ENCODE measurements around the gene MYO15A.
A peak's percentile ranks its signal among the peaks of the same experiment; 100 is the strongest.

Gene MYO15A

GRCh38 chr17:18143044-18143936, 34.7 kb downstream of the MYO15A start:
- Mint-ChIP-seq H3K4me3 (no peak overlapping the region), H3K27ac (no peak overlapping the region), H3K36me3 (ENCODE audit: low read depth) (no peaks in the 10 kb centered on the region), H3K9me3 (no peaks in the 10 kb centered on the region), H3K4me1 (peaks cover 17% of the 10 kb centered on the region), H3K27me3 (ENCODE audit: low read depth, poor library complexity) (peaks cover 5% of the 10 kb centered on the region)
- TF ChIP-seq, protein P1, sequence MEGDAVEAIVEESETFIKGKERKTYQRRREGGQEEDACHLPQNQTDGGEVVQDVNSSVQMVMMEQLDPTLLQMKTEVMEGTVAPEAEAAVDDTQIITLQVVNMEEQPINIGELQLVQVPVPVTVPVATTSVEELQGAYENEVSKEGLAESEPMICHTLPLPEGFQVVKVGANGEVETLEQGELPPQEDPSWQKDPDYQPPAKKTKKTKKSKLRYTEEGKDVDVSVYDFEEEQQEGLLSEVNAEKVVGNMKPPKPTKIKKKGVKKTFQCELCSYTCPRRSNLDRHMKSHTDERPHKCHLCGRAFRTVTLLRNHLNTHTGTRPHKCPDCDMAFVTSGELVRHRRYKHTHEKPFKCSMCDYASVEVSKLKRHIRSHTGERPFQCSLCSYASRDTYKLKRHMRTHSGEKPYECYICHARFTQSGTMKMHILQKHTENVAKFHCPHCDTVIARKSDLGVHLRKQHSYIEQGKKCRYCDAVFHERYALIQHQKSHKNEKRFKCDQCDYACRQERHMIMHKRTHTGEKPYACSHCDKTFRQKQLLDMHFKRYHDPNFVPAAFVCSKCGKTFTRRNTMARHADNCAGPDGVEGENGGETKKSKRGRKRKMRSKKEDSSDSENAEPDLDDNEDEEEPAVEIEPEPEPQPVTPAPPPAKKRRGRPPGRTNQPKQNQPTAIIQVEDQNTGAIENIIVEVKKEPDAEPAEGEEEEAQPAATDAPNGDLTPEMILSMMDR (IDR thresholded peaks at IDR 0.05), result peak; percentile 43
- DNase-seq, result no peak

- Mint-ChIP-seq H3K36me3 (ENCODE audit: low read depth) (no peaks in the 10 kb centered on the region), H3K27ac (no peak overlapping the region)
Observed at GRCh38 chr17:18144261-18144660, 35.7 kb downstream of the MYO15A start.

GRCh38 chr17:18144855-18145254, 36.3 kb downstream of the MYO15A start:
- Mint-ChIP-seq H3K36me3 (ENCODE audit: low read depth) (no peaks in the 10 kb centered on the region), H3K27ac (peak overlapping the region; percentile 73), H3K4me3 (no peak overlapping the region), H3K27me3 (ENCODE audit: low read depth, poor library complexity) (peaks cover 4% of the 10 kb centered on the region), H3K9me3 (no peaks in the 10 kb centered on the region), H3K4me1 (peaks cover 15% of the 10 kb centered on the region)
- DNase-seq, result no peak
- TF ChIP-seq, protein P1 (IDR thresholded peaks at IDR 0.05), result no peak

More at GRCh38 chr17:18144261-18144660, 35.7 kb downstream of the MYO15A start:
- Mint-ChIP-seq H3K4me3 (no peak overlapping the region), H3K9me3 (no peaks in the 10 kb centered on the region), H3K4me1 (peaks cover 17% of the 10 kb centered on the region), H3K27me3 (ENCODE audit: low read depth, poor library complexity) (peaks cover 4% of the 10 kb centered on the region)
- TF ChIP-seq, protein P1 (IDR thresholded peaks at IDR 0.05), result no peak
- no peak for DNase-seq

- Mint-ChIP-seq H3K27ac (peak overlapping the region; percentile 36), H3K27me3 (ENCODE audit: low read depth, poor library complexity) (peaks cover 4% of the 10 kb centered on the region), H3K4me3 (no peak overlapping the region), H3K4me1 (peaks cover 20% of the 10 kb centered on the region), H3K9me3 (no peaks in the 10 kb centered on the region), H3K36me3 (ENCODE audit: low read depth) (no peaks in the 10 kb centered on the region)
- no peak for DNase-seq
- TF ChIP-seq, protein P1 (IDR thresholded peaks at IDR 0.05), result no peak
Observed at GRCh38 chr17:18145811-18146210, 37.3 kb downstream of the MYO15A start.

DNA sequence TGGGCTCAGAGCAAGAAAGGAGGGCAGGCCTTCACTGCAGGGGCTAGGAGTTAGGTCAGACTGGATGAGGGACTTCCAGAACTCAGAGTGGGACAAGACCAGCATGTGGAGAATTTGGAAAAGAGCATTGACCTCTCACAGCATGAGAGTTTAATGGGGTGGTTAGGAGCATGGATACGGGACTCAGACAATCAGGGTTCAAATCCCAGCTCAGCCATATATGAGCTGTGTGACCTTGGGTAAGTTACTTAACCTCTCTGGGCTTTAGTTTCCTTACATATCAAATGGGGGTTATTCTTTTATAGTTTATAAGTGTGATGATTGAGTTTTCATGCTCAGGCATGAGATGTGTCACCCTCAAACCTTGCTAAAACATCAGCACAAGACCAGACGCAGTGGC, 37.7 kb downstream of the MYO15A start:
- no peak for DNase-seq
- peaks cover 4% of the 10 kb centered on the region for H3K27me3 Mint-ChIP-seq (ENCODE audit: low read depth, poor library complexity)
- no peak overlapping the region for H3K4me3 Mint-ChIP-seq
- no peaks in the 10 kb centered on the region for H3K9me3 Mint-ChIP-seq
- H3K4me1 Mint-ChIP-seq, result peaks cover 21% of the 10 kb centered on the region
- H3K27ac Mint-ChIP-seq, result no peak overlapping the region
- TF ChIP-seq, protein P1 (IDR thresholded peaks at IDR 0.05), result no peak
- H3K36me3 Mint-ChIP-seq (ENCODE audit: low read depth), result no peaks in the 10 kb centered on the region

DNA sequence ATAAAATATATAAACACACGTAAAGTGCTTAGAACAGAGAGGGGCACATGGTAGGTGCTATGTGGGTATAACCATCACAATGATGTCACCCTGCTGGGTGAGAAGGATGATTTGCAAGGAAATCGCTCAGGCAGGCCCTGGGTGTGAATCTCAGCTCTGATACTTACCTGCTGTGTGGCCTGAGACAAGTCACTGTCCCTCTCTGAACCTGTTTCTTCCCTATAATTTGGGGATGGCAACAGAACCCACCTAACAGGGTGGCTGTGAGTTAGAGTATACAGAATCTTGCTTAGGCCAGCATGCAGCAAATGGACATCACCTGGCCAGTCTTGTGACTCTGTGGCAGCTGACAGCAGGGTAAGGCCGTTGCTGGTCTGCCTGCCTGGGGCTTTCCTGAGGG, 38.4 kb downstream of the MYO15A start:
- Mint-ChIP-seq H3K4me1 (peaks cover 24% of the 10 kb centered on the region), H3K27me3 (ENCODE audit: low read depth, poor library complexity) (peaks cover 4% of the 10 kb centered on the region), H3K4me3 (no peak overlapping the region), H3K36me3 (ENCODE audit: low read depth) (no peaks in the 10 kb centered on the region), H3K9me3 (no peaks in the 10 kb centered on the region), H3K27ac (no peak overlapping the region)
- no peak for DNase-seq
- TF ChIP-seq, protein P1 (IDR thresholded peaks at IDR 0.05), result no peak

Data from nephron progenitor cell (in vitro differentiated cells).